SK-N-SH (cell line): Measurements from ENCODE around the gene MCTP2.

Source experiments
- CTCF ChIP-seq: fragments of 200-600 bp; sonication (generic); IDR thresholded peaks from 2 replicates; pipeline ENCODE4 v1.6.1; 2017; ENCODE audit warnings: antibody characterized with exemption, mild to moderate bottlenecking, moderate library complexity
- RFX5 ChIP-seq: IDR thresholded peaks from 2 replicates; pipeline ENCODE4 v1.6.1; 2012; ENCODE audit warnings: mild to moderate bottlenecking, improper control_type of control experiment, low read length

- TF ChIP-seq RFX5: no peak
- no peak for TF ChIP-seq CTCF
Measured at GRCh38 chr15:94234300-94234699, 2.9 kb downstream of the MCTP2 start.
